Measurements from ENCODE around the gene VAV2. TPM values are rescaled to one million over a fixed set of nuclear protein-coding genes. Genes with fewer than 3 reads are reported as not detected.

VAV2 gene
- total RNA-seq, 1 donor from 2014 or later, result 80.6 TPM

DNA sequence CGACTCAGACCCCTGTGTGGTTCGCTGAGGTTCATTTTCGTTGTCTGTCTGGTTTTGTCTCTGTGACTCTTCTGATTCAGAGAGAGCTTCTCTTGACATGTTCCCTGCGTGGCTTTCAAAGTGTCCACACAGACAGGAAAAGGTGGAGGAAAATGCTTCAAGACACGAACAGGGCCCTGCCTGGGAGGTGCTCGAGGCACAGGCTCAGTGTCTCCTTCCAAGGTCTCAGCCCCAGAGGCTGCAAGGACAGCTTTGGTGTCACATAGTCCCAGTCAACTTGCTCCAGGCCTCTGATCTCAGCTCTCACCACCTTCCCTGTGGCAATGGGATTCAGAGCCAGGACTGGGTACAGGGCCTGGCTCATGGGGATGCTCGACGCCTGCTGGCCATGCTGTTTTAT, 202.3 kb downstream of the VAV2 start:
- H3K27me3 Mint-ChIP-seq, result no peaks in the 10 kb centered on the region
- peaks cover 20% of the 10 kb centered on the region for H3K36me3 Mint-ChIP-seq (ENCODE audit: insufficient read depth)
- DNase-seq (ENCODE audit: low spot score, unreplicated experiment), result no peak
- no peak overlapping the region for H3K27ac Mint-ChIP-seq
- H3K4me1 Mint-ChIP-seq (ENCODE audit: low read depth), result no peaks in the 10 kb centered on the region
- TF ChIP-seq, protein P1, sequence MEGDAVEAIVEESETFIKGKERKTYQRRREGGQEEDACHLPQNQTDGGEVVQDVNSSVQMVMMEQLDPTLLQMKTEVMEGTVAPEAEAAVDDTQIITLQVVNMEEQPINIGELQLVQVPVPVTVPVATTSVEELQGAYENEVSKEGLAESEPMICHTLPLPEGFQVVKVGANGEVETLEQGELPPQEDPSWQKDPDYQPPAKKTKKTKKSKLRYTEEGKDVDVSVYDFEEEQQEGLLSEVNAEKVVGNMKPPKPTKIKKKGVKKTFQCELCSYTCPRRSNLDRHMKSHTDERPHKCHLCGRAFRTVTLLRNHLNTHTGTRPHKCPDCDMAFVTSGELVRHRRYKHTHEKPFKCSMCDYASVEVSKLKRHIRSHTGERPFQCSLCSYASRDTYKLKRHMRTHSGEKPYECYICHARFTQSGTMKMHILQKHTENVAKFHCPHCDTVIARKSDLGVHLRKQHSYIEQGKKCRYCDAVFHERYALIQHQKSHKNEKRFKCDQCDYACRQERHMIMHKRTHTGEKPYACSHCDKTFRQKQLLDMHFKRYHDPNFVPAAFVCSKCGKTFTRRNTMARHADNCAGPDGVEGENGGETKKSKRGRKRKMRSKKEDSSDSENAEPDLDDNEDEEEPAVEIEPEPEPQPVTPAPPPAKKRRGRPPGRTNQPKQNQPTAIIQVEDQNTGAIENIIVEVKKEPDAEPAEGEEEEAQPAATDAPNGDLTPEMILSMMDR (IDR thresholded peaks at IDR 0.05; ENCODE audit: unreplicated experiment), result no peak
- no peak overlapping the region for H3K4me3 Mint-ChIP-seq (ENCODE audit: low read depth)
- no peaks in the 10 kb centered on the region for H3K9me3 Mint-ChIP-seq (ENCODE audit: low read depth)

- TF ChIP-seq, protein P1 (IDR thresholded peaks at IDR 0.05; ENCODE audit: unreplicated experiment), result no peak
- no peaks in the 10 kb centered on the region for H3K4me1 Mint-ChIP-seq (ENCODE audit: low read depth)
- peaks cover 17% of the 10 kb centered on the region for H3K36me3 Mint-ChIP-seq (ENCODE audit: insufficient read depth)
- no peaks in the 10 kb centered on the region for H3K9me3 Mint-ChIP-seq (ENCODE audit: low read depth)
- no peak for DNase-seq (ENCODE audit: low spot score, unreplicated experiment)
- H3K27ac Mint-ChIP-seq, result peak overlapping the region; percentile 64
- H3K4me3 Mint-ChIP-seq (ENCODE audit: low read depth), result no peak overlapping the region
- no peaks in the 10 kb centered on the region for H3K27me3 Mint-ChIP-seq
These were observed 203.1 kb downstream of the VAV2 start for GRCh38 chr9:133788819-133789717.

DNA sequence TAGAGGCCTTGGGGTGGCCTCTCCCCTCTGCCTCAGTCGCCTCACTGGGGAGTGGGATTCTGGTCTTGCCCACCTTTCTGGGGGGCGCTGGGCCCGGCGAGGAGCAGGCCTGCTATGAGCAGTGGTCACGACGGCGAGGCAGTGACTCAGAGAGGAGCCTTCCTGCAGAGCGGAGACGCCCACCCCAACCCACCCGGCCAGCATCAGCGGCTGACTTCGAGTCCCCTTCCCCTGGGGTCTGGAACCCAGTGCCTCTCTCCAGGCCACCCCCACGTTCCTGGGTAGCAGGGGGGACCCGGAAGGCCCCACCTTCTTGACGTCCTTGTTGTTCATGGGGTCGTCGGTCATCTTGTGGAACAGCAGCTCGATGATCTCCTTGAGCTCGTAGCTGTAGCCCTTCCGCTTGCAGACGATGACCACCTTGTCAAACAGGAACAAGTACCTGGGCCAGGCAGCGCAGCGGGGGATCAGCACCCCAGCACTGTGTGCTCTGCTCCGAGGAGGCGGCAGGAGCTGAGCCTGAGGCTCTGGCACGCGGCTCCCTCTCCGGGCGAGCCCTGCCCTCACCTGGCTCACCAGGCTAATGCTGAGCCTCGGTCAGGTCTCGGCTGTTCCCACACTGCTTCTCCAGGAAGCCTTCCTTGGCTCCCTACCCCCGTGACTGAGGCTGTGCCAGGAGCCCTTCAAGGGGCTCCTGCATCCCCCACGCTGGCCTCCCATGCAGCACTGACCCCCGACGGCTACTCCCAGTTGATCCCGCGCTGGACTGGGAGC, 203.9 kb downstream of the VAV2 start:
- Mint-ChIP-seq H3K36me3 (ENCODE audit: insufficient read depth) (peaks cover 17% of the 10 kb centered on the region), H3K4me1 (ENCODE audit: low read depth) (no peaks in the 10 kb centered on the region)

DNA sequence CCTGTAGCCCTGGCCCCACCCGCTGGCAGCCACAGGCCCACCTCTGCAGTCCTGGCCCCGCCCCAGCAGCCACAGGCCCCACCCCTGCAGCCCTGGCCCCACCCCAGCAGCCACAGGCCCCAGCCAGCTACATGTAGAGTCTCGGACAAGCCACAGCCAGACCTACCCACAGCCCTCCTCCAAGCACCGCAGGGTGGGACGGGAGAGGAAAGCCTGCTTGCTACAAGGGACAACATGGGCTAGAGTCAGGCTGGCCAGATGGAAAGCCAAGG, 204.4 kb downstream of the VAV2 start:
- Mint-ChIP-seq H3K27ac (no peak overlapping the region), H3K4me3 (ENCODE audit: low read depth) (no peak overlapping the region), H3K27me3 (no peaks in the 10 kb centered on the region), H3K36me3 (ENCODE audit: insufficient read depth) (peaks cover 17% of the 10 kb centered on the region), H3K9me3 (ENCODE audit: low read depth) (no peaks in the 10 kb centered on the region), H3K4me1 (ENCODE audit: low read depth) (peaks cover 3% of the 10 kb centered on the region)
- TF ChIP-seq, protein P1 (IDR thresholded peaks at IDR 0.05; ENCODE audit: unreplicated experiment), result no peak
- no peak for DNase-seq (ENCODE audit: low spot score, unreplicated experiment)

More for the DNA sequence above, 203.9 kb downstream of the VAV2 start:
- Mint-ChIP-seq H3K27me3 (no peaks in the 10 kb centered on the region), H3K4me3 (ENCODE audit: low read depth) (no peak overlapping the region), H3K9me3 (ENCODE audit: low read depth) (no peaks in the 10 kb centered on the region), H3K27ac (peak overlapping the region; percentile 64)
- DNase-seq (ENCODE audit: low spot score, unreplicated experiment), result no peak
- TF ChIP-seq, protein P1 (IDR thresholded peaks at IDR 0.05; ENCODE audit: unreplicated experiment), result no peak

DNA sequence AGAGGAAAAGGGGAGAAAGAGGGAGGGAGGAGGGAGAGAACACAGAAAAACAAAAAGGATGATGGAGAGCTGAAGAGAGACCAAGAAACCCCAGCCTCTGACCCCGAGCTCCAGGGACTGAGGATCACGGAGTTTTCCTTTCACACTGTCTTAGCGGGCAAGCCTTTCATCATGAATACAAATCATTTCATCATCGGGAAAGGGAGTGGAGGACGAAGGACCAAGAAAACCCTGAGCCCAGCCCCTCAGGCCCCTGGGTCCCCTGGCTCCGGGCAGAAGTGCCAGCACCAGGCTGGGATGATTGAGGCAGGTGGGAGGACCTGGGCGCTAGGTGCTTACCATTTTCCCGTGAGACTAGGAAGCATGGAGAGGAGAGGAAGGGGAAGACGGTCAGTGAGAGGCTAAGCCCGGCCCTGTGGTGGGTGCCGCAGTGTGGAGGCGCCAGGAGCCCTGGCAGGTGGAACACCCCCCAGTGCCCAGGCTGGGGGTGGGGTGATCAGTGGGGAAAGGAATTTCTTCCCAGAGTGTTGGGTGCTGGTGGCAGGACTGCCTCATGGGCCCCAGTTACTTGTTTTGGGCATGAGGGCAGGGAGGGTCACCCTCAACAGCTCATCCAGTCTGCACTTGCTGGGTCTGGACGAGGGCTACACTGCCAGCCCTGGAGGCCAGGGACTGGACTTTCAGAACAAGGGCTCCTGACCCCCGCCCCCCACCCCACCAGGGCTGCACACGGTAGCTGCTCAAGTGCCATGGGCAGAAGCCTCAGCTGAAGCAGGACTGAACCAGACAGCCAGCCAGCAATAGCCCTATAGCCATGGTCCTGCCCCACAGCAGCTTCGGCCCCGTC, 205.0 kb downstream of the VAV2 start:
- no peaks in the 10 kb centered on the region for H3K27me3 Mint-ChIP-seq
- TF ChIP-seq, protein P1 (IDR thresholded peaks at IDR 0.05; ENCODE audit: unreplicated experiment), result no peak
- no peak for DNase-seq (ENCODE audit: low spot score, unreplicated experiment)
- peaks cover 6% of the 10 kb centered on the region for H3K4me1 Mint-ChIP-seq (ENCODE audit: low read depth)
- peak overlapping the region; percentile 33 for H3K27ac Mint-ChIP-seq
- no peaks in the 10 kb centered on the region for H3K9me3 Mint-ChIP-seq (ENCODE audit: low read depth)
- H3K4me3 Mint-ChIP-seq (ENCODE audit: low read depth), result no peak overlapping the region
- H3K36me3 Mint-ChIP-seq (ENCODE audit: insufficient read depth), result peaks cover 17% of the 10 kb centered on the region

Data from progenitor cell of endocrine pancreas (in vitro differentiated cells).